Stimulated activated CD8-positive, alpha-beta memory T cell treated with anti-CD3 and anti-CD28 coated beads, Interleukin-15, amount 100 ng/mL, for 1 hour (primary cell): ENCODE measurements around the gene MYO18B.

Experiments used
- DNase-seq: peaks from one replicate; pipeline ENCODE4 v3.0.0-alpha.2; 2020; ENCODE audit warnings: low read depth

The MYO18B gene

DNA sequence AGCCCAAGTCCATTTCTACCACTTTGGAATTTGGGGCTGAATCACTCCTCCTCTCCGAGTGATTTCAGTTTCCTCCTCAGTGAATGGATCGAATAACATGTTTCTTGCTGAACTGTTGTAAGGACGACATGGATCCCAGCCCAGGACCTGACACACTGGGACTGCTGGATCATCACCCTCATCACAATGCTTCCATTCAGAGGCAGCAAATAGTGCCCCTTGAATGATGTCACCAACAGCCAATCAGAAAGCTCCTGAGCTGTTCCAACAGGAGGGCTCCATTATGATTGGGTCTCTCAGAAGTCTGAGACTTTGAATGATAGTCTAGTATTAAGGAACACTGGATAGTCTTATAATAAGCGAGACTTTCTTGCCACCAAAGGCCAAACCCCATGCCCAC is 158.9 kb downstream of the MYO18B start:
- no peak for DNase-seq

DNA sequence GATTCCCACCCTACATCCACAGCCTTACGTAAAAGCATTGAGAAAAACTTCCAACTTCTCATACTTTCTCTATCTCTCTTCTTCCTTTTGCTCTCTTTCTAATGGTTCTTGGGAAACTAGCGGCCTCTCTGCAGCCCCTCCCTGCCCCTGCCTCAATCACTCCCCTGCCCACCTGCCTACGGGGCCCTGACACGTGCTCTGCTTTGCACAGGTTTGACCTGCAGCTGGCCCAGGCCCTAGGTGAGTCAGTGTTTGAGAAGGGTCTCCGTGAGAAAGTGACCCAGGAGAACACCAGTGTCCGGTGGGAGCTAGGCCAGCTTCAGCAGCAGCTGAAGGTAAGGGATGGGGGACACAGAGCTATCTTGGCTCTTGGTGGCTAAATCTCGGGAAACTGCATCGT is 160.4 kb downstream of the MYO18B start:
- no peak for DNase-seq

DNA sequence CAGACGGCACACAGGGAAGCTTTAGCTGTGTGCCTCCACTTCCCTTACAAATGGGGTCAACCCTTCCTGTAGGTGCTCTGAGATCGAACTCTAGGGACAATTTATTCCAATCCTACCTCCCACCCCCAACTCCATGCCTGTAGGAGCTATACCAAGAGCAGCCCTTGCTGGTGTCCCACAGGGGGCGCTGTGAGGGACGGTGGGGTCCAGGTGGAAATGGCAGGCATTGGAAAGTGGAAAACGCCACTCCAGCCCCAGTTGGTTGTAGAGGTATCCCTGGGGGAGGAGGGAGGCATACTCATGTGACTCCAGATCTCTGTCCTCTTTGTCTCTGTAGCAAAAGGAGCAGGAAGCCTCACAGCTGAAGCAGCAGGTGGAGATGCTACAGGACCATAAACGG is 161.3 kb downstream of the MYO18B start:
- no peak for DNase-seq

DNA sequence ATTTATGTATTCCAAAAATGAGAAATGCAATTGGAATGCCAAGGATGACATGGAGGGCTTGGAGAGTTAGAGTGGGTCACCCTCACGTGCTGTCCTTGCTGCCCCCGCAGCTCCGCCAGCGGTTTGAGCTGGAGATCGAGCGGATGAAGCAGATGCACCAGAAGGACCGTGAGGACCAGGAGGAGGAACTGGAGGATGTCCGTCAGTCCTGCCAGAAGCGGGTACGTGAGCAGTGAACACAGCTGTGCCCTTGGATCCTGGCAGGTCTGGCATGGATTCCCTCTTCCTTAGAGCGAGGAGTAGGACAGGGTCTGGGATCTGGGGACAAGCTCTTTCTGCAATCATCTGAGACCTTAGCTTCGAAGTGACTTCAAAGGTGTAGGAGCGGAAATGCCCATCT is 166.2 kb downstream of the MYO18B start:
- DNase-seq: no peak

DNA sequence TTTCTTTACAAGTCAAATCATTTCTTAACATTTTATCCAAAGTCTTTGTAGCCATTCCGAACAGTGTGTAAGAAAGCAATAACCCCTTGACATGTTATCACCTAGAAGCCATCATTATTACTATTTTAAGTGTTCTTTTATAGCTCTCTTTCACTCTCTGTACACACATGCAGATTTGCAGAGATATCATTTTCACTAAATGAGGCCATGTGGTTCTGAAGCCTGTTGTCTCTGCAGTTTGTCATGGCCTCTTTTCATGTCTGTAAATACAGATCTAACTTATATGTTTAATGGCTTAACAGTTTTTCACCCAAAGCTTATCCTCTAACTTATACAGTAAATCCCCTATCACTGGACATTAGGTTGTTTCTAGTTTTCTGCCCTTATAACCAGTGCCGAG is 166.8 kb downstream of the MYO18B start:
- DNase-seq: no peak

DNA sequence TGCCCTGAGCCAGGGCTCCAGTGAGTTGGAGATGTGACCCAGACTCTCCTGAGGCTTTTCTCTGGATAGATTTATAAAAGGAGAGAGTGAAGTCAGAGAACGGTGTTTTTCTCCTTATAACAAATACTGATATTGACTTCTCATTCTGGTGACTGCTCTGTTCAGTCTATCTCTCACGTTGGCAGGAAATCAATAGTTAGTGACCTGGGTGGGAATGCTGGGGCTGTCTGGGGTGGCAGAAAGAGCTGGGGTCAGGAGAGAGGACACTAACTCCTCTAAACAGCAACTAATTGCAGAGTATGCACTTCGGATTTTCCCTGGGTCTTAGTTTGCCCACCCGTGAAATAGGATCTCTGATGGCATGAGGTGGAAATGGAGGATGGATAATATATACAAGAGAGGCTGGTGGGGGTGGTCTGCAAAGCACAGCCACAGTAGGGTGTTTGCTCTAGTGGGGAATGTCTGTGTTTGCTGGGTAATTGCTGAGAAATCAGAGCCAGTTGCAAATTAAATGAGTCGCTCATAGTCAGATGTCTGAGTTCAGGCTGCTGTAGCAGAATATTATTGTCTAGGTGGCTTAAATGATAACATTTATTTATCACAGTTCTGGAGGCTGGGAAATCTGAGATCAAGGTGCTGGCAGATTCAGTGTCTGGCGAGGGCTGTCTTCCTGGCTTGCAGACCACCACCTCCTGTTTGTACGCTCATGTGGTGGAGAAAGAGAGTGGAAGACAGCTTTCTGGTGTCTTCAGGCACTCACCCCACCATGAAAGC is 167.8 kb downstream of the MYO18B start:
- no peak for DNase-seq

DNA sequence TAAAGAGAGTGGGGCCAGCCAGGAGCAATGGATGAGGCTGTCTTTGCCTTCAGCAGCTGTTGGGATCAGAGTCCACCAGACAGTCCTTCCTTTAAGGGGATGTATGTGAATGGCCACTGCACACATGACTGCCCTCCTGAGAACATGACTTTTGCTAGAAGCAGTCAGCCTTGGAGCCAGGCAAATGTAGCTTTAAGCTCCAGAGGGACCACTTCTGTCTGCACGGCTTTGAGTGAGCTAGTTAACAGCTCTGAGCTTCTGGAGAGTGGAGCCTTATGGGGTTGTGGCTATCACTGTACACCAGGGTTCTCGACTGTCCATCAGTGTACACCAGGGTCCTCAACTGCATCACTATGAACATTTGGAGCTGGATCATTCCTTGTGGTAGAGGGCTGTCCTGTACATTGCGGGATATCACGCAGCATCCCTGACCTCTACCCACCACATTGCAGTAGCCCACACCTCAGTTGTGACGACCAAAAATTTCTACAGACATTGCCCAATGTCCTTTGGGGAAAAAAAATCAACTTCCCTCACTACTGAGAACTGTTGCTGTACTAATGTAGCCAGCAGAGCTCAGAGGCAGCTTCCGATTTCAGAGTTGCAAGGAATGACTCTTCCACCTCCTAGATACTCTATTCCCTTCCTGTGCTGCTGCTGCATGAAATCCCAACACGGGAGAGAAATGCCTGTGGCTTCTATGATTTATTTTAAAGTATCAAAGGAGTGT is 169.4 kb downstream of the MYO18B start:
- DNase-seq: no peak

DNA sequence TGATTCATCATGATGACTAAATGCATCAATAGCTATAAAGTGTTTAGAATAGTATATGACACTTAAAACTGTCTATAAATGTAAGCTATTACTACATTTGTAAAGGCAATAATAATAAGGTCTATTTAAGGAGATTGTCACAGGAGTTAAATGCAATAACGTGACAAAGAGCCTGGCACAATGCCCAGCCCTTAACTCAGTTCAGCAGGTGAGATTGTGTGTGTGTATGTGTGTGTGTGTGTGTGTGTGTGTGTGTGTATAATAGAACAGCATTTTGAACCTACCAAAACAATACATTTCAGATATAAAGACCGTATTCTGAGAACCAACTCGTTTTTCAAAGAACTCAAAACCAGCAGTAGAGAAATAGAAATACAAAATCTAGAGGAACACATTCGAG is 177.5 kb downstream of the MYO18B start:
- DNase-seq: no peak

DNA sequence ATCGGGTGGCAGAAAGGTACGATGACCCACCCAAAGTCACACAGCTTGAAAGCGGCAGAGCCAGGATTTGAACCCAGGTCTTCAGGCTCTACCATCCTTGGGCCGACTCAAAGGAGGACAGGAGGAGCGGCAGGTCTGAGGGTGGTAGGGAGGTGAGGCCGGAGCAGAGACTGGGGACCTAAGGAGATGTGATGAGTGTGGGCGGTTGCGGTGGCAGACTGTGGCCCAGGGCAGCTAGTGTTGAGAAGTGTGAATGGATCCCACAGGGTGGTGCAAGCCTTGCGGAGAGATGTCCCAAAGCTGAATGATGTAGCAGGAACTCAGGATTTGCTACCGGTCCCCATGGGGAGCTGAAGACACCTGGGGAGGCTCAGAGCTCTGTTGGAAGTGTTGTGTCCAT is 180.2 kb downstream of the MYO18B start:
- no peak for DNase-seq

DNA sequence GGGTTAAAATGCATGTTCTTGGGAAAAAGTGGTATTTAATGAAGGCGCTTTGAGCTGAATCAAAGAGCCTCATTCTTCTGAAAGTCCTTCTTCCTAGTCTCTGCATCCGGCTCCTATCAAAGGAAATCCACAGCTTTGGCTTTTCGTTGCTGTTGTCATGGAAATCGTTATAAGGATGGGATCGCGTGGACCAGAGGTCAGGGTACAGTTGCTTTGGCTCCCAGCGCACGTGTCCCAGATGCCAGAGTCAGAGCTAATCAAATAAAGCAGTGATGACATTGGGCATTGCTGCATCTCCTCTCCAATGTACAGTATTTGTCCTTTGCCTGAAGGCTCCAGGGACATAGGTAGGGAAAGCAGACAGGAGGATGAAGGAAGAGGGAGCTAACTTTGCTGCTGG is 181.9 kb downstream of the MYO18B start:
- DNase-seq: no peak

DNA sequence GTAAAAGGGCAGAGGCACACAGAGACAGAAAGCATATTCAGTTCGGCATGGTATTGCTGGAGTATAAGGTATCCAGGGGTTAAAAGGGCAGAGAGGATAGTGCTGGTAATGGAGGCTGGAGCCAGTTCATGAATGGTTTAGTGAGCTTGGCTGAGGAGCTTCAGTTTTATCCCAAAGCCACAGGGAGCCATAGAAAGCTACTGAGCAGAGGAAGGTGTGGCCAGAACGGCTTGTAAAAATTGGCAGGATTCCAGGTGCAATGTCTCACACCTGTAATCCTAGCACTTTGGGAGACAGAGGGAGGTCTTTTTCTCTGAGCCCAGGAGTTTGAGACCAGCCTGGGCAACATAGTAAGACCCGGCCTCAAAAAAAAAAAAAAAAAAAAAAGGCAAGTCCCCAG is 186.1 kb downstream of the MYO18B start:
- DNase-seq: no peak

DNA sequence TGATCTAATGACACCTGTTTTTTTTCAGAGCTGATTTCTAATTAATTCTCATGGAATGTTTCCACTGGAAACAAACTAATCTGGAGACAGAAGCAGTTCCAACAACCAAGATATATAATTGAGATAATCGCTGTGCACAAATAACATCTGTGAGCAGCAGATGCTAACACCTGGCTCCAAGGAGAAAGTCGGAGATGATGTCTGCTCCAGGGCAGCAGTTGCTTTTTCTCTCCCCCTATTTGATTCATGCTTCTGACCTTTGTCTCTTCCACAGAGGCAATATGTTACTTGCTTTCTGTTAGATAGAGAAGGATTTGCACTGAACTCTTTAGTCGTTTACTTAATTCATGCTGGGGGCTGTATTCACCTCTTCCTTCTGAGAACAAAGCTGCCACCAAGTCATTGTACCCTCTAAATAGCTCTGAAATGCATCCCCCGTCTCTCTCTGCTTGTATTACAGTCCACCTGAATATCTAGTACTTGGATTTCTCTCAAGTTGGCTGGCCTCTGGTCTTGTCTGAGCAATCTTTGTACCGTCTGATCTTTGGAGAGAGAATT is 187.4 kb downstream of the MYO18B start:
- DNase-seq: no peak

DNA sequence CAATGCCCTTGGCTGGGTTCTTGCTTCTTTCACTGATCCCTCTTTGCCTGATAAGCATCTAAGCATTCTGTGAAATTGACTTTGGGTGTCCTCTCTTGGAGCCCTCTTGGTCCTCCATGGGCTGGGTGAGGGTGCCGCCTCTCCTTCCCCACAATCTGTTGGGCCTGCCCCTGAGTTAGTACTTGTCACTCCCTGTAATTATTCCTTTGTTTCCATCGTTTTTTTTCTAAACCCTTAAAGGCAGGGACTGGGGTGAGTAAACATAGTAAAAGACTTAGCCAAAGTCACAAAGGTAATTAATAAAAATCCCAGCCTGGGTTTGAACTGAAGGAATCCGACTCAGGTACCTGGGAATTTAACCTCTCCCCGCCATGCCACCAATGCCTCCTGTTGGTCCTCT is 188.1 kb downstream of the MYO18B start:
- DNase-seq: no peak

DNA sequence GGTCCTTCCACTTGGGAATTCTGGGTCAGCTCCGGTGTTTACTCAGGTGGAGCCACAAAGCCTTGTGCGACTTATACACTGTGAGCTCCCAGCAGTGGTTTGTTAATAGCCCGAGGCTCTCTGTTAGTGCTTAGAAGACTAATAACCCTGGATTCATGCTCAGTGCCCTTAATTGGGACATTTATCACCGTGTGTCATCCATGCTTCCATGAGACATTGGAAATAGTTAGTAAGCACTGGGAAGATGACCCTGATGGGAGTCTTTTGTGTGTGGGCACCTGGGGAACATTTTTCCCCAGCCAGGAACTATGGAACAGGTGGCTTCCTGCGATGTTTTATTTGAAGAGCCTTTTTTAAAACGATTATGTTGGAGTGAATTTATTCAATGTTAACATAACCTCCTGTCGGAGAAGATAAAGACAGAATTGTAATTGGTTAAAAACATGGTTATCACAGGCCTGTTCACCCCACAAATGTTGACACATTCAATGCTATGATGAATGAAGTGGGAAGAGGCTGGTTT is 188.9 kb downstream of the MYO18B start:
- no peak for DNase-seq

DNA sequence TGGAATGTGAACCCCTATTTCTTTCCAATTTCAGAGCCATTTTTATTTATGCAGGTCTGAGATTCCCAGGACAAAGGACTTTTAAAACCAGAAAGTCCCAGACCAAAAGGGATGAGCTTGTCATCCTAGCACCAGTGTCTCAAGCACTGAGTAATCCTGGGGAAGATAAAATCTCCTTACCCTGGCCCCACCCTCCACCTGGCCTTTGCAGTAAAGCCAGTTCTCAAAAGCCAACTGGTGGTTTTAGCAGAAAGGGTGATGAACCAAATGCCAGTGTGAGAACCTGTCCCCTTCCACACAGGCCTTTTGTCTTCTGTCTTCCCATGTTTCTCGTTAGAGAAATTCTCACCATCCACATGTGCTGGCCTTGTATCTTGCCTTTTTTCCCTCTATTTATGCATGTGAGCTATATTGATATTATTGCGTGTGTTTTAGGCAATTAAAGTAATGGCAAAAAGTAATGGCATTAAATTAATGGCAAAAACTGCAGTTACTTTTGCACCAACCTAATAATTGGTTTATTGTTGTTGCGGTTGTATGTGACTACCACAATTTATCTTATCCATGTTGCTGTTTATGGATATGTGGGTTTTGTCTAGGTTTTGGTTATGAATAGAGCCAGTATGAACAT is 191.3 kb downstream of the MYO18B start:
- DNase-seq: no peak

DNA sequence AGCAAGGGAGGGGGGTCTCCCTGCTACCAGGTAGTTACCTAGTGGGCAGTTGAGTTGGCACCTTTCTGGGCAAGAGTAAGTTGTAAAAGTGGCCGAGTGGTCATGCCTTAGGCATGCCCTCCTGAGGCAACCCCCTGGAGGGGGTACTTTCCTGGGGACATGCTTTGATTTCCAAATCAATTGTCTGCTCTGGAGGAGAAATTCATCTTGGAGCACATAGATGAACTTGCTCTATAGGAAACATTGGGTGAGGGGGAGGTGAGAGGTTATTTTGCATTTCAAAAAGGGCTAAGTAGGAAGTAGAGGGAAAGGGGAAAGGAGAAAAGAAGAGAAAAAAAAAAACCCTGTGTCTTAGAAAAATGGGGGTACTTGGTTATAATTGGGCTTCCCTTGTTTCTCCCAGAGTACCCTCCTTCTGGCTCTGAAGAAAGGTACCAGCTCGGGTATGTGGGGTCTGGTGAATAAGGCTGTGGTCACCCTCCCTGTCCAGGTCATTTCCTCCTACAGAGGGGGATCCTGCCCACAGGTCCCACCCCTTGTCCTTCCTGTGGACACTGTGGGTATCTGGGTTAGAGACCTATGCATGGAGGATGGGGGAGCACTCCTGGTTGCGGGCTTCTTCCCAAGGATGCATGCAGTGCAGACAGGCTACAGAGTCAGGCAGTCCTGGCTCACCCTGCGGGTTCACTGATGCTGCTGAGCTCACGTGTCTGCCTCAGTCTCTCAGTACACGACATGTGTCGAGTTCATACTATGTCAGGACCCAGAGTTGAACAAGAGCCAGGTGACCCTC is 193.5 kb downstream of the MYO18B start:
- no peak for DNase-seq

DNA sequence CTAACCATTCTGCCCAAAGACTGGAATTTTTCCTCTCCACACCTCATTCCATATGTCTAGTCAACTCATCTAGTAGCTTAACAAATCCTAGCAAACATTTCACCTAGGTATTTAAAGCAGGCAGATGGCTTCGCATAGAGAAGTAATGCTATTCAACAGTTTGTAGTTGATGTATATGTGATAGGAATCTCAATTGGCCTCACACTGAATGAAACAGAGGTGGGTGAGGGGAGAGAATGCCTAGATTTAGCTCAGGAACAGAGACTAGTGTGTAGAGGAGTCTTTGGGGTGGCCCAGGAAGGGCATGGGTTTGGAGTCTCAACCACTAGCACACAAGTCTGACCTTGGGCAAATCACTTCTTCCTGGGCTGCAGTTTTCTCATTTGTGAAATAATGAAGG is 196.2 kb downstream of the MYO18B start:
- DNase-seq: no peak

DNA sequence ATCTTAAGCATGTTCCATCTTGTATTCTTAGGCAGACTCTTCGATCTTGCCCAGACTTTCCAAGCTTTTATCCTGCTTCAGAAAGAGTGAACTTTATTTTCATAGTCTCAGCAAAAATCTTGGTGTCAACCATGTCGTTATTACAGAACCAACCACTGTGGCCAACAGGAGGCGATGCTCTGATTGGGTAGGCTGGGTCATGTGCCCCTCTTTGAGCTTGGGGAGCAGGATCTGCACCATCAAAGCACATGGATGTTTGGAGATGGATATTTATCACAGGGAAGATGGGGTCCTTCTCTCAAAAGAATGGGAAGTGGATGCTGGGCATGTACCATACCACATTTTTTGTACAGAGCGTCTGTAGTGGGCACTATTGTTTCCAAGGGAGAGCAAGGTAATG is 197.4 kb downstream of the MYO18B start:
- DNase-seq: no peak

DNA sequence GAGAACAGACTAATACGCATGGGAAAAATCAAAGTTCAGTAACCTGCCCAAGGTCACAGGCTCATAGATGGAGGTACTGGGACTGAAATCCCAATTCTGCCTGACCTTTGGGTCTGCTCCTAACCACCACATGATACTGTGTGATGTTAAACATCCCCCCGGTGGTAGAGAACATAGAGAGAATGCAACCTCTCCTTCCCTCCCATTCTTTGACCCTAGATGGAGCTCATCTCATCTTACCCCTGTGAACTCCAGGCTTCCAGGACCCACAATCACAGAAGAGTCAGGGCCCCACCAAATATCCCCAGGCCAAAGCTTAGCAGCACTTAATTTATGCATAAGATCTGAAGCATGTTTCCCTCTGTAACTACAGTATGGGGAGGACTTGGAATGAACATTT is 198.5 kb downstream of the MYO18B start:
- no peak for DNase-seq

DNA sequence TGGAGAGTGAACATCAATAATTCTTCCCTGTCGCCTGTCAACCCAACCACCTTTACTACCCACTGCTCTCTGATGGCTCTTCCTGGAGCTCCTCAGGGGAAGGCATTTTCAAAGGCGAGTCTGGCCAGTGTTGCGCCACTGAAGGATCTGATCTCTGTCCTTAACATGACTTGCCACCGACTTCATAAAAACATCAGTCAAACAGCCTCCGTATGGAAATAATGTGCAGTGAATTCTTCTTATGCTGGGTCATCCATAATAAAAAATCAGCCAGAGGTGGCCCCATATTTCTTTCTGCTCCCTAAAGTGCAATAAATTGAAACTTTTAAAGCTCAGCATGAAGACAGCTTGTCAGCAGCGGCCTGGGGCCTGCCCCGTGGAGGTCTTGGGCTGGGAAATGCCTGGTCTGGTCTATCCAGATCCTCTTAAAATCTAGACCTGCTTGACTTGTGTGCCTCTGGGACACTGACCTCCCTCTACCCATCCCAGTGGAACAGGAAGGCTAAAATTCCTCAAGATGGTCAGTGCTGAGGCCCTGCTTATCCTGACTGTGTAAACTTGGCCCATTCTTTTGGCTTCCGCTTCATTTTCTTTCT is 199.5 kb downstream of the MYO18B start:
- no peak for DNase-seq

DNA sequence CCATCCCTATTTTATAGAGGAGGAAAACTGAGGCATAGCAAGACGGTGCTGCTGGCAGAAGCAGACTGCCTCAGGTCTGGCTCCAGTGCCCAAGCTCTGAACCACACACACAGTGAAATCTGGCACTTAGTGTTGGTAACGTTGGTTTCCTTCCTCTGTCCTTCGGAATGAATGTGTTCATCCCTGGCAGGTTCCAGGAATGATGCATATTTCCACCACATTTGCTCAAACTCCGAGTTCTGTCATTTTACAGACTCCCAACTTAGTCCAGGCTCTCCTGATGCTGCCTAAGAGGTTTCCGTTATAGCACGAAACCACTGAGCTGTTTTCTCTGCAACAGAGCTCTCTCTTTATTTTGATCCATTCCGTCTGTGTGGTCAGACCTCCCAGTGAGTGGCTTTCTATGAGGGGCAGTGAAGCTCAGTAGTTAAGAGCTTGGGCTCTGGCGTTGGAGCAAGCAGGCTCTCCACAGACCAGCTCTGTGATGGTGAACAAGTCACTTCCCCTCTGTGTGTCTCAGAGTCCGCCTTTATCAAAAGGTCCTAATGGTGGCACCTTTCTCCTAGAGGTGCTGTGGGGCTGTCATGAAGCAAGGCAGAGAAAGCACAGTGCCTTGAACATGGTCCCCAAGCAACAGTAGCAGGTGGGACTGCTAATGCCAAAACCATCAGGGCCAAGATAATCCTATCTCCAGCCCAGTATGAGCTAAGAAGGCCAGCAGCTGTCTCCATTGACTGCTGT is 200.3 kb downstream of the MYO18B start:
- no peak for DNase-seq
